NCI-H1436 treated with DMSO at 0.1 percent for 48 hours (cell line): ENCODE results near the gene PCK1.

Experiments
- DNase-seq: peaks from one replicate; lab custom pipeline; 2025; lab: John Stamatoyannopoulos, UW

The PCK1 gene

GRCh38 chr20:57608516-57608915 lies 47.6 kb downstream of the PCK1 start:
- no peak for DNase-seq

DNA sequence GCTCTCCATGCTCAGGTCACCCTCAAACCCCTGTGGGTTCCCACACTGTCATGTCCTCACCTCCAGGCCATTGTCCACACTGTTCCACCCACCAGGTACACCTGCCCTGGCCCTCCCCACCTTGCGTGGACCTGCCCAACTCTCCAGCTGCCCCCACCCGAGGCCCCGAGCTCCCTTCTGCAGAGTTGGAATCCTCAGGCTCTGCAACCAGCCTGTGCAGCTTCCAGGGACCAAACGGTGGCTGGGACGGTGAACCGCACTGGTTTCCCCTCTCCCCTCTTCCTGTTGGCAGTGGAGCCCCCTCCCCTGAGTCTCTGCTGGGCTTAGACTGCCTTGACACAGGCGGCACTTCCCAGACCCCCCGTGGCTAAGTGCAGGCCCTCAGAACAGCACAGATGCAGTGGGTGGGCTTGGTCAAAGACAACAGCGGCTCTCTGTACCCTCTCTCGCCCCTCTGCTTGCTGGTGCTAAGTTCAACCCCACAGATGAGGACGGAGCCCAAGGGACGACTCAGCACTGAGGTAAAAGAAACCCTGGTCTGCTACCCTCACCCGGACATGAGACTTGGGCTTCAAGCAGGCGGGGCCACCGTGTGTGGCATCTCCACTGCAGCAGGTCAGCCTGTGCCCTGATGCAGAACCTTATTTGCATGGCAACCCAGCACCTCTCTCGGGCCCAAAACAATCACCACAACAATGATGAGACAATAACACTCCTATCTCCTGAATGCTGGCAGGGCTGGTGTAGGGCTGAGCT lies 48.4 kb downstream of the PCK1 start:
- DNase-seq: no peak

DNA sequence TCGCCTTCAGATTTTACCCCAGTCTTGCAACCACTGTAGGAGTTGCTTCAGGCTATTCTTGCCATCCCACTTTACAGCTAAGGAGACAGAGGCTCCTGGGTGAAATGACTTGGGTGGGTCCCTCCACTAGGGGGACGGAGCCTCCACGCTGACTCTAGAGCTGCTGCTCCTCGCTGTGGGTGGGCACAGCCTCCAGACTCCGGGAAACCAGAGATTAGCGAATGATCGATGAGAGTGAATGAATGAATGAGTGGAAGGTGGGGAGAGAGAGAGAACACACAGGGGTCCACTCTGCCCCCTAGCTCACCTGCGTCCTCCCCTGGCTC lies 48.9 kb downstream of the PCK1 start:
- DNase-seq: no peak

- DNase-seq: no peak
These were observed 49.5 kb downstream of the PCK1 start for GRCh38 chr20:57610261-57610952.

DNA sequence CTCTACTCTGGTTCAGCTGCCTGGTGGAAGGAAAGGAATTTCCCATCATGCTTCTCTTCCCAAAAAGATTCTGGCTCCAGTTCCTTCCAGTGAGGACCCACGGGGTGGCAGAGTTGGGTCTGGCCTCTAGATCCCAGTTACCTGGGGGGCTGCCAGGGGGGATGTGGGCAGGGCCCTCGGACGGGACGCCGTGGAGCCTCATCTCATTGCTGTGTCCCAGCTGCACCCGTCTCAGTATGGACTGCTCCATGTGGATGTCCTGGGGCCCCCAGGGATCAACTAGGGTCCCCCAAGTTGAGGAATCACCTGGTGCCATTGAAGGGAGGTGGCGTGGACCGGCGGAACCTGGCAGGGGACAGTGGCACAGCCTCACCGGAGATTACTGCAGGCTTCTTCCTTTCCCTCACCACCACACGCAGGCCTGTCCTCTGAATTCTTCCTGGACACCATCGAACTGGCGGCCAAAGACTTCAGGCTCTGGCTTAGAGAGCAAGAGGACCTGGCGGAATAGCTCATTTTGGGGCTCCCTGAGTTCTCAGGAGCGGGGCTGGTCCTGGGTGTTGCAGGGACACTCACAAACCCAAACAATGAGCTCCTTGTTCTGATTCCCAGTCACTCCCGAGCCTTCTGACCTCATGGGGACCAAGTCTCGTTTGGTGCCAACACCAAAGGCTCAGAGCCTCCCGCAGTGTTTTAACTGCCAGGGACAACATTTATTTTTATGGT lies 50.8 kb downstream of the PCK1 start:
- no peak for DNase-seq

DNA sequence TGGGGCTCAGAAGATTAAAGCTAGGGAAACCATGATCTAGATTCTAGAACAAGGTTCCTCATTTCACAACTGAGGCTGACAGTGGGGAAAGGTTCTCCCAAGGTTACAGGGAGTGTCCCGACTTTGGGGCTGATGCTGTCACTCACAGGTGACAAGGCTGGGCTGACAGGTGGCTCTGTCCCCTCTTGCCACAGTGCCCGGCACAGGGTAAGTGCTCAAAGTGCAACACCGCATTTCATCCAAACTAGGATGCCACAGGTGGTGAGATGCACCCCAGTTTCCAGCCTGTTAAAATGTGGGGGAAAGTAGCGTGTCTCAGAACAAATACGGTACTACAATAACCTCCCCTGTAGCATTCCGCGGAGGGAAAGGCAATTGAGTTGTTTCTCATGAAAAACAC lies 51.5 kb downstream of the PCK1 start:
- DNase-seq: no peak

GRCh38 chr20:57612916-57613315 lies 52.0 kb downstream of the PCK1 start:
- DNase-seq: no peak

GRCh38 chr20:57613481-57613921 lies 52.6 kb downstream of the PCK1 start:
- no peak for DNase-seq

DNA sequence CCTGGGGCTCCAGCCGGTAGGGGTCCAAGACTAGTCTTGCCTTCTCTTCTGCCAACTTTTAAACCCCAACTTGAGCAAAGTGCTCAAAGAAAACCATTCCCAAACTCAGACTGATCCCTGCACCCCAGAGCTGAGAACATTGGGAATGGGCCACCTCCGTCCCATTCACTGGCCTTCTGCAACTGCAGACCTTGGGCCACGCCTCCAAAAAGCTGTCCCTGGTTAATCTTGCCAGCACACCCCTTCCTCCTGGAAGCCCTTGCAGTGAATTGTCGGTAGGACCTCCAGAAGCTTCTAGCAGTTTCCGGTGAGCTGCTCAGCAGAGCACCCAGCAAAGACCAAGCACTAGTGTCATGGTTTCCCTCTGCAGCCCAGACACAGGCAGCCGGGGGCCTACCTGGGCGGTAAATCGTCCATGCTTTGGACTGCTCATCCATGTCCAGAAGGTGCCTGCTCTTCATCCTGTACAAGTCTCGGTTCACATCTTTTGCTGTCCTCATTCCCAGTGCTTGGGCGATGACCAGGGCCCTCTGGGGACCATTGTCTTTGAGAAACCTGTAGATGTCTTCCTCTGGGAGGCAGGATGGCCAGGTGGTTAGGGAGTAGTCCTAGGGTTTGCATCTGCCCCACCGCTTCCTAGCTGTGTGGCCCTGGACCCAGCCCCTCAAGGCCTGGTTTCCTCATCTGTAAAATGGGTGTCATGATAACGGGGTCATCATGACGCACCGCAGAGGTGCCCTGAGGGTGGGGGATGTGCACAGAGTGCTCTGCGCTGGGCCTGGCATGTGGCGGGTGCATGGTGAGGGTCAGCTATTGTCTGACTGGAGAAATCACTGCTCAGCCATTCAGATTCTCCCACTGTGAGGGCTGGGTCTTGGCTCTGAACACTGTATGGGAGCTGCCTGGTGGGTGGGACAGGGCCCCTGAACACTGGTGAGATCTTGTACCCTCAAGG lies 53.9 kb downstream of the PCK1 start:
- no peak for DNase-seq

GRCh38 chr20:57615445-57615811 lies 54.5 kb downstream of the PCK1 start:
- no peak for DNase-seq

GRCh38 chr20:57616143-57616951 lies 55.4 kb downstream of the PCK1 start:
- no peak for DNase-seq

DNA sequence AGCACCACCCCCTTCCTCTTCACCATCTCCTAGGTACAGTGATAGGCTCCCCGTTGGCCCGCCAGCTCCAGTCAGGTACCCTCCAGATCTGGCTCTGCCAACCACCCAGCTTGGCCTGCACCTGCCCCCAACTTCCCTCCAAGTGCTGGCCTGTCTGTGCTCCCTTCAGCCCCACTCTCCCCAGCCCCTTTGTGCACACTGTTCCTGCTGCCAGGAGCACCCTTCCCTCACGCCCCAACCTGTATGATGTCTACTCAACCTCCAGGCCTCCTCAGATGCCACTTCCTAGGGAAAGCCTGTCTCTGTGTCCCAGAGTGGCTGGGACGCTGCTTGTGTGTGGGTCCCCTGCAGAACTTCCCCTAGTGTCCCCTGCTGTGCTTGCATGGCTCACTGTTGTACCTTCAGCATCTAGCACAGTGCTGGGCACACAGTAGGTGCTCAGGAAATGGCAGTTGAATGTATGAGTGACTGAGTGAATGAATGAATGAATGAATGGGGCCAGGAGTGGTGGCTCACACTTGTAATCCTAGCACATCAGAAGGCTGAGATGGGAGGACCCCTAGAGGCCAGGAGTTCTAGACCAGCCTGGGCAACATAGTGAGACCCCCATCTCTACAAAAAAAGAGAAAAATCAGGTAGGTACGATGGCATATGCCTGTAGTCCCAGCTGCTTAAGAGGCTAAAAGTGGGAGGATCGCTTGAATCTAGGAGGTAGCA lies 56.3 kb downstream of the PCK1 start:
- DNase-seq: no peak
